ENCODE results near the gene CD276. TPM values are rescaled to one million over a fixed set of nuclear protein-coding genes. Genes with fewer than 3 reads are reported as not detected.

Gene CD276
- total RNA-seq, 2 experiments from 2014 or later, result 0.71 to 1.8 TPM

DNA sequence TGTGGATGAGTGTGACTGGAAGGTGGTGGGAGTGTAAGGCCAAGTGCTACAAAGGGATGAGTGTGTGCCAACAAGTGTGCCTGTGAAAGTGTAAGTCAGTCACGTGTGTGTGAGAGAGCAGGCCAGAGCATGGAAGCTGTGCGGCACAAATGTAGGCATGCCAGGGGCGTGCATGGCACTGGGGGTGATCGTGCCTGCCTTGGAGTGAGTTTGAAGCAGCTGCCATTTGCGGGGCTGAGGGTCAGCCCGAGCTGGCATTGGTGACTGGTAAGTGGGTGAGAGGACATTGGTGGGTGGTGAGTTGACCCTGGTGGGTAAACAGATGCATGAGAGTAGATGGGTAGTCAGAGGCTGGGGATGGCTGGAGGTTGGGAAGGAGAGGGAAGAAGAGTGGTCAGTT, 24.5 kb downstream of the CD276 start:
- Mint-ChIP-seq H3K4me3 (no peak overlapping the region), H3K36me3 (no peaks in the 10 kb centered on the region), H3K27ac (no peak overlapping the region), H3K4me1 (no peaks in the 10 kb centered on the region), H3K9me3 (no peaks in the 10 kb centered on the region), H3K27me3 (peaks cover 4% of the 10 kb centered on the region)
- DNase-seq (no peak), ATAC-seq (ENCODE audit: low read depth) (no peak)
- POLR2A ChIA-PET, result no interaction called here

DNA sequence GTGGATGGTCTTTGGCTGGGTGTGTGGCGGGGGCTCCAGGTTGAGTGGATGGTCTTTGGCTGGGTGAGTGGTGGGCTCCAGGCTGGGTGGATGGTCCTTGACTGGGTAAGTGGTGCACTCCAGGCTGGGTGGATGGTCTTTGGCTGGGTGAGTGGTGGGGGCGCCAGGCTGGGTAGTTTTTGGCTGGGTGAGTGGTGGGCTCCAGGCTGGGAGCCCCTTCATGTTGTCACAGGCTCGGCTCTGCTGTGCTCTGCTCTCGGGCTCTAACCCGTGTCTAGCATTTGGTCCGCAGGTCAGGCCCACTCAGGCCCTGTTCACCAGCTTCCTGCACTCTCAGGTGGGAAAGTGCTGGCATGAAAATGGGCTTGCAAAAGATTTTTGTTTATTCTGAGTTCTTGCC, 25.1 kb downstream of the CD276 start:
- Mint-ChIP-seq H3K27ac (no peak overlapping the region), H3K4me3 (no peak overlapping the region), H3K27me3 (peaks cover 4% of the 10 kb centered on the region), H3K9me3 (no peaks in the 10 kb centered on the region), H3K4me1 (no peaks in the 10 kb centered on the region), H3K36me3 (no peaks in the 10 kb centered on the region)
- POLR2A ChIA-PET, result no interaction called here
- ATAC-seq (ENCODE audit: low read depth) (no peak), DNase-seq (no peak)

DNA sequence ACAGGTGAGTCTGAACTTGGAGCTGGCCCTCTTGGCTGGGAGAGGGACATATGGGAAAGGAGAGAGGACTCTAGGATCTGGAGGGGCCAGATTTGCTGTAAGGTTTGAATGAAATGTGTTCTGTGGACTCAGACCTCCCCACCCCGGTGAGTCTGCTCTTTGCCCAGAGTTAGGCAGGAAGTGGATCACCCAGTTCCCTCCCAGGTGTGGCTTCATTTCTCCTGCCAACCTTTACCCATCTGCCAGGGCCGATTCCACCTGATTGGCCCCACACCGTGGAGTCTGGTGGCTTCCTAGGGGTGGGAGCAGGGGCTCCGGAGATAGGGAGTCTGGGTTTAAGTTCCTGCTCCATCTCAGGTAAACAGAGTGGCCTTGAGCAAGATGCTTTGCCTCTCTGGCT, 25.5 kb downstream of the CD276 start:
- no peaks in the 10 kb centered on the region for H3K4me1 Mint-ChIP-seq
- no peak overlapping the region for H3K4me3 Mint-ChIP-seq
- ATAC-seq (ENCODE audit: low read depth), result no peak

DNA sequence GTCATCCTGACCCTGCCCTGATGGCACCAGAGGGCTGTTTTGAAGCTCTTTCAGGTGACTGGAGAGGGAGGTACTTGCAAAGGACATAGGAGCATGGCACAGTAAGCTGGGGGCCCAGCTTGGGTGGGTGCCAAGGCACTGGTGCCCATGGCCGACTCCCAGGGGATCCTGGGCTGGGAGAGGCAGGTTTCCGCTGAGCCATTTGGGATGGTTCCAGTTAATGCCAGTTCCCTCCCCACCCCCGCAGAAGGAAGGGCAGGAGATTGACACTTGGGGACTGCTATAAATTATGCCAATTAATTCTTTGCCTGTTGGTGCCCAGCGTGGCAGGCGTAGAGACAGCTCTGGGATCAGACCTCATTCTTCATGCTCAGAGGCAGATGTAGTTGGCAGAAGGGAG, 26.1 kb downstream of the CD276 start:
- Mint-ChIP-seq H3K9me3 (no peaks in the 10 kb centered on the region), H3K4me1 (no peaks in the 10 kb centered on the region), H3K4me3 (no peak overlapping the region), H3K27me3 (peaks cover 4% of the 10 kb centered on the region), H3K27ac (no peak overlapping the region), H3K36me3 (no peaks in the 10 kb centered on the region)
- POLR2A ChIA-PET, result no interaction called here
- ATAC-seq (ENCODE audit: low read depth) (no peak), DNase-seq (no peak)

More for the DNA sequence above, 25.5 kb downstream of the CD276 start:
- DNase-seq, result no peak
- Mint-ChIP-seq H3K9me3 (no peaks in the 10 kb centered on the region), H3K27me3 (peaks cover 4% of the 10 kb centered on the region), H3K27ac (no peak overlapping the region), H3K36me3 (no peaks in the 10 kb centered on the region)
- POLR2A ChIA-PET, result no interaction called here

GRCh38 chr15:73711526-73711925, 27.3 kb downstream of the CD276 start:
- no peak for ATAC-seq (ENCODE audit: low read depth)
- Mint-ChIP-seq H3K27ac (no peak overlapping the region), H3K4me3 (no peak overlapping the region), H3K27me3 (peaks cover 4% of the 10 kb centered on the region), H3K9me3 (no peaks in the 10 kb centered on the region), H3K4me1 (no peaks in the 10 kb centered on the region), H3K36me3 (no peaks in the 10 kb centered on the region)
- POLR2A ChIA-PET, result no interaction called here
- no peak for DNase-seq

DNA sequence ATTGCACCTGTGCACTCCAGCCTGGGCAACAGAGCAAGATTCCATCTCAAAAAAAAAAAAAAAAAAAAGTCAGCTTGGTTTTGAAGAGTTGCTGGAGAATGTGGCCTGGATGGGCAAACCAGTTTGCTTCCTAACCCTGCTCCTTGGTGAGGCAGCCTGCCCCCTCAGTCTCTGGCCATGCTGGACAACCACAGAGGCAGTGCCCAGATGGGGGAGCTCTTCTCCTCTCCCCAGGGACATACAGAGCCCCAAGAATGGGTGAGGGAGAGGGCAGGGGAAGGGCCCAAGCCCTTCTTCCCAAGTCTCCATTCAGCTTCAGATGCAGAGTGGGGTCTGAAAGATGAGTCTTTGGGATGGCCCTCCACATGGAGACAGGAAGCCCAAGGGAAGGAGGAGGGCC, 27.9 kb downstream of the CD276 start:
- H3K4me1 Mint-ChIP-seq, result no peaks in the 10 kb centered on the region
- H3K9me3 Mint-ChIP-seq, result no peaks in the 10 kb centered on the region
- no peaks in the 10 kb centered on the region for H3K36me3 Mint-ChIP-seq
- H3K4me3 Mint-ChIP-seq, result no peak overlapping the region
- POLR2A ChIA-PET, result no interaction called here
- no peak for ATAC-seq (ENCODE audit: low read depth)
- DNase-seq, result no peak
- H3K27ac Mint-ChIP-seq, result no peak overlapping the region
- peaks cover 4% of the 10 kb centered on the region for H3K27me3 Mint-ChIP-seq

DNA sequence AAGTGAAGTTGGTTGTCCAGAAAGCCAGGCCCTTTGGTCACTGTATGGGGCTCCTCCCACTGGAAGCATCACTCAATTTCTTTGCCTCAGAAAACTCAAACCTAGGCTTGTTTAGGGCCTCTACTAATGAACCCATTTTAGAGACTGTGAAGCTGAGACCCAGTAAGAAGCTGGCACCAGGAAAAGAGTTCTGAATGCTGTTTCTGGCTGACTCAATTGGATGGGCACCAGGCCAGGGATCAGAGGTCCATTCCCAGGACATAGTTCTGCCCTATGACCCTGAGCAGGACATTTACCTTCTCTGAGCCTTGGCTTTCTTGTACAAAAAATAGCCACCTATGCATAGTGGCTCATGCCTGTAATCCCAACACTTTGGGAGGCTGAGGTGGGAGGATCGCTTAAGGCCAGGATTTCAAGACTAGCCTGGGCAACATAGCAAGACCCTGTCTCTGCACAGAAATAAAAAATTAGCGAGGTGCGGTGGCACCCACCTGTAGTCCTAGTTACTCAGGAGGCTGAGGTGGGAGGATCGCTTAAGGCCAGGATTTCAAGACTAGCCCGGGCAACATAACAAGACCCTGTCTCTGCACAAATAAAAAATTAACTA, 30.6 kb downstream of the CD276 start:
- no peak overlapping the region for H3K27ac Mint-ChIP-seq

DNA sequence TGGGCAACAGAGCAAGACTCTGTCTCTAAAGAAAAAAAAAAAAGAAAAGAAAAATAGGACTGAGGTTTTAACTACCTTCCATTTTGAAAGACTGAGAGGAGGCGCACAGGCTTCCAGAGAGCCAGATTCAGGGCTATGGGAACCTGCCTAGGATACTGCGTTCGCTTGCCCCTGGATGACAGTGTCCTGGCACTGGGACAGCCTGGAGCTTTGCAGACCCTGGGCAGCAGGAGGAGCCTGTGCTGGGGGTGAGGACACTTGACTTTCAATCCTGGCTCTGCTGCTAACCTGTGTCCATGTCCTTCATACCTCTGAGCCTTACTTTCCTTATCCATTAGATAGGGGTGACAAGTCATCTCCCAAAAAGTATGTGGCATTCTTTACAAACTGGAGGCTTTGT, 31.2 kb downstream of the CD276 start:
- POLR2A ChIA-PET, result no interaction called here
- DNase-seq (no peak), ATAC-seq (ENCODE audit: low read depth) (no peak)
- H3K4me1 Mint-ChIP-seq, result peaks cover 2% of the 10 kb centered on the region
- H3K9me3 Mint-ChIP-seq, result no peaks in the 10 kb centered on the region
- H3K4me3 Mint-ChIP-seq, result no peak overlapping the region
- no peak overlapping the region for H3K27ac Mint-ChIP-seq
- H3K27me3 Mint-ChIP-seq, result peaks cover 18% of the 10 kb centered on the region
- H3K36me3 Mint-ChIP-seq, result no peaks in the 10 kb centered on the region

More for the DNA sequence above, 30.6 kb downstream of the CD276 start:
- no peak for DNase-seq
- Mint-ChIP-seq H3K27me3 (peaks cover 12% of the 10 kb centered on the region), H3K36me3 (no peaks in the 10 kb centered on the region), H3K9me3 (no peaks in the 10 kb centered on the region), H3K4me3 (no peak overlapping the region), H3K4me1 (peaks cover 2% of the 10 kb centered on the region)
- POLR2A ChIA-PET, result no interaction called here
- no peak for ATAC-seq (ENCODE audit: low read depth)

- Mint-ChIP-seq H3K4me3 (no peak overlapping the region), H3K27me3 (peaks cover 19% of the 10 kb centered on the region), H3K27ac (no peak overlapping the region), H3K9me3 (no peaks in the 10 kb centered on the region), H3K4me1 (peaks cover 2% of the 10 kb centered on the region), H3K36me3 (no peaks in the 10 kb centered on the region)
- ATAC-seq (ENCODE audit: low read depth), result no peak
- DNase-seq, result no peak
- POLR2A ChIA-PET, result interaction anchor here (0.5 kb wide), 1 partner anchor 1011 kb away, joined by 3 read pairs; no protein-coding TSS in a partner anchor
Measured at GRCh38 chr15:73716417-73716816, 32.2 kb downstream of the CD276 start.

DNA sequence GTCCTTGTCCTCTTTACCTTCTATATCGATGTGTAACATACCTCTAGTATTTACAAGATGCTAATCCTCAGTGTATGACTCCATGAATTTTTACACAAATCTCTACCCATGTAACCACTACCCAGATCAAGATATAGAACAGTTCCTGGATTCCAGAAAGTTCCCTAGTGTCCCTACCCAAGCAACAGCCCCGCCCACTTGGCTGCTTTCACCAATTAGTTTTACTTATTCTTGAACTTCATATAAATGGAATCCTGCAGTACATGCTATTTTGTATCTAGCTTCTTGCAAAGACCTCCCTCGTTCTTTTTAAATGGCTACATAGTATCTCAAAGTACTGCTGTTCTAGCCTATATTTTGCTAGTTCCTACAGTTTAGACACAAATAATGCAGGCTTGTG, 33.0 kb downstream of the CD276 start:
- DNase-seq (no peak), ATAC-seq (ENCODE audit: low read depth) (no peak)
- Mint-ChIP-seq H3K27me3 (peaks cover 15% of the 10 kb centered on the region), H3K4me1 (peaks cover 2% of the 10 kb centered on the region), H3K4me3 (no peak overlapping the region), H3K9me3 (no peaks in the 10 kb centered on the region), H3K36me3 (no peaks in the 10 kb centered on the region), H3K27ac (no peak overlapping the region)
- POLR2A ChIA-PET, result no interaction called here

GRCh38 chr15:73717802-73718201, 33.6 kb downstream of the CD276 start:
- Mint-ChIP-seq H3K27ac (no peak overlapping the region), H3K36me3 (no peaks in the 10 kb centered on the region), H3K4me1 (peaks cover 2% of the 10 kb centered on the region), H3K9me3 (no peaks in the 10 kb centered on the region), H3K27me3 (peaks cover 15% of the 10 kb centered on the region), H3K4me3 (no peak overlapping the region)
- DNase-seq (no peak), ATAC-seq (ENCODE audit: low read depth) (no peak)
- POLR2A ChIA-PET, result no interaction called here

- Mint-ChIP-seq H3K27ac (no peak overlapping the region), H3K4me3 (no peak overlapping the region), H3K9me3 (no peaks in the 10 kb centered on the region), H3K36me3 (no peaks in the 10 kb centered on the region), H3K27me3 (peaks cover 15% of the 10 kb centered on the region), H3K4me1 (peaks cover 2% of the 10 kb centered on the region)
- no peak for DNase-seq
- POLR2A ChIA-PET, result no interaction called here
- ATAC-seq (ENCODE audit: low read depth), result no peak
Measured at GRCh38 chr15:73718694-73719093, 34.5 kb downstream of the CD276 start.

DNA sequence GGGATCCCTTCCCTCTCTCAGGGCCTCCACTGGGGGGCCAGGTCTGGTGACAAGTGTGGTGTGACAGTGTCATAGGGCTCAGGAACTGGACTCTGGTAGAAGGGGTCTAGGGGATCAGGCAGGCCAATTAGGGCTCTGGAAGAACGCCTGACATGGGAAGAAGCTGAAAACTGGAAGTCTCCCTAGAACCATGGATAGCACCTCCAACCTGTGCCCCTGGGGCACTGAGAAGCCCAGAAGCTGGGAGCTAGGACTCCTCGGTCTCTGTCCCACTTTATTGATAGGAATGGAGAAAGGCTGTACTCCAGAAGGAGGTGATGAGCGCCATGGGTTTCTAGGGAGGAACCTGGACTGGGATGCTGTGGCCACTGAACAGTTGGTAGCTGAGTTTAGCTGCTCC, 38.2 kb downstream of the CD276 start:
- POLR2A ChIA-PET, result no interaction called here
- DNase-seq (no peak), ATAC-seq (ENCODE audit: low read depth) (no peak)
- Mint-ChIP-seq H3K4me3 (no peak overlapping the region), H3K27ac (no peak overlapping the region), H3K36me3 (no peaks in the 10 kb centered on the region), H3K4me1 (peaks cover 2% of the 10 kb centered on the region), H3K27me3 (peaks cover 26% of the 10 kb centered on the region), H3K9me3 (no peaks in the 10 kb centered on the region)

DNA sequence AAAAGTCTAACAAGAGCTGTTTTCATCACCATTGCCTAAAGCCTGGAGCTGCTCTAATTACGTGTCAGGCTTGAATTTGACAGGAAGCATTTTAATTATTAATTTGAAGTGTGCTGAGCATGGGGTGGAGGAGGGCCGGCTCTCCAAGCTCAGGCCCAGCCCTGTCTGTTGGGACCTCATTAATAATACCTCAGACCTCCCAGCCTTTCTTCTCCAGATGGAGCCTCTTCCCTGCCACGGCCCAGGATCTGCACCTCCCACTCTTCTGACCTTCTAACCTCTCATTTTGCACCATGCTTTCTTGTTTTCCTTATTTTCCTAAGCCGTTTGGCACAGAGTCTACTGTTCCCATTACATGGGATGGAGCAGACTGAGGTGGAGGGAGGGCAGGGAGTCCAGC, 39.0 kb downstream of the CD276 start:
- Mint-ChIP-seq H3K27me3 (peaks cover 26% of the 10 kb centered on the region), H3K27ac (no peak overlapping the region), H3K9me3 (no peaks in the 10 kb centered on the region), H3K4me1 (peaks cover 2% of the 10 kb centered on the region), H3K36me3 (no peaks in the 10 kb centered on the region), H3K4me3 (no peak overlapping the region)
- DNase-seq (no peak), ATAC-seq (ENCODE audit: low read depth) (no peak)
- POLR2A ChIA-PET, result no interaction called here

DNA sequence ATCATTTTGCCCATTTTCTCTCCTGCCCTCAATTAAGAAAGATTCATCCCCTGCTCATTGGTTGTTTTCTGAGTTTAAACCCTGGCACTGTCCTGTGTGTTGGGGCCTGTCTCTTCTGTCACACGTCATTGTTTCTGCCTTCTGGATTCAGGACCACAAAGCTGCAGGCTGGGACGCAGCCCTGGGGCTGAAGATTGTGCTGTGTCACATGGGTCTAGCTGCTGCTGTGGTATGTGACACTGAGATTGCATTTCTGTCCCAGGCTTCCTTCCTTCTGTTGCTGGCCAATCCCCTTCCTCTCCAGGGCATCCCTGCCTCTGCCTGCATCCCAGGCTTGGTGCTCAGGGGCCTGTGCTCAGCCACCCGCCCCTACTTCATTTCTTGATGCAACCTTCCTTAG, 40.0 kb downstream of the CD276 start:
- H3K9me3 Mint-ChIP-seq, result no peaks in the 10 kb centered on the region
- H3K27ac Mint-ChIP-seq, result no peak overlapping the region
- no peak for ATAC-seq (ENCODE audit: low read depth)
- no peak for DNase-seq
- H3K4me1 Mint-ChIP-seq, result no peaks in the 10 kb centered on the region
- POLR2A ChIA-PET, result no interaction called here
- peaks cover 24% of the 10 kb centered on the region for H3K27me3 Mint-ChIP-seq
- no peaks in the 10 kb centered on the region for H3K36me3 Mint-ChIP-seq
- H3K4me3 Mint-ChIP-seq, result no peak overlapping the region

Measured in activated naive CD8-positive, alpha-beta T cell treated with anti-CD3 and anti-CD28 coated beads, Interleukin-2, amount 10 ng/mL, durations not matched to agents 7 days and 5 days (primary cell).